Loucy (cell line): Measurements from ENCODE around the gene URI1.

Source experiments
- EZH2phosphoT487 ChIP-seq: fragments of 200-600 bp; IDR thresholded peaks from 2 replicates; pipeline ENCODE4 v1.6.1; 2018; ENCODE audit warnings: antibody characterized with exemption, mild to moderate bottlenecking, moderate library complexity, borderline replicate concordance
- TF ChIP-seq, protein P1 (sequence below): fragments of 200-600 bp; sonication (generic); conservative IDR thresholded peaks from 2 replicates; pipeline ENCODE4 v1.5.1; 2014; ENCODE audit warnings: mild to moderate bottlenecking, antibody characterized with exemption, low read length

DNA sequence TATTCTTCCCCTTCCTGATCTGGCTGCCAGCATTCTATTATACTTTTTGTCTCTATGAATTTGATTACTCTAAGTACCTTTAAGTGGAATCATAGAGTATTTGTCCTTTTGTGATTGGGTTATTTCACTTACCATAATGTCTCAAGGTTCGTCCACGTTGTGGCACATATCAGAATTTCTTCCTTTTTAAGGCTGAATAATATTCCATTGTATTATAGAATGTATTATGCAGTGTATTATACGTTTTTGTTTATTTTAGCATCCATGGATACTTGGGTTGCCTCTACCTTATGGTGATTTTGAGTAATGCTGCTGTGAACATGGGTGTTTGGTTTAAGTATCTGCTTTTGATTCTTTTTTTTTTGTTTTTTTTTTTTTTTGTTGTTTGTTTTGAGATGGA is 19.3 kb downstream of the URI1 start:
- TF ChIP-seq, protein P1, sequence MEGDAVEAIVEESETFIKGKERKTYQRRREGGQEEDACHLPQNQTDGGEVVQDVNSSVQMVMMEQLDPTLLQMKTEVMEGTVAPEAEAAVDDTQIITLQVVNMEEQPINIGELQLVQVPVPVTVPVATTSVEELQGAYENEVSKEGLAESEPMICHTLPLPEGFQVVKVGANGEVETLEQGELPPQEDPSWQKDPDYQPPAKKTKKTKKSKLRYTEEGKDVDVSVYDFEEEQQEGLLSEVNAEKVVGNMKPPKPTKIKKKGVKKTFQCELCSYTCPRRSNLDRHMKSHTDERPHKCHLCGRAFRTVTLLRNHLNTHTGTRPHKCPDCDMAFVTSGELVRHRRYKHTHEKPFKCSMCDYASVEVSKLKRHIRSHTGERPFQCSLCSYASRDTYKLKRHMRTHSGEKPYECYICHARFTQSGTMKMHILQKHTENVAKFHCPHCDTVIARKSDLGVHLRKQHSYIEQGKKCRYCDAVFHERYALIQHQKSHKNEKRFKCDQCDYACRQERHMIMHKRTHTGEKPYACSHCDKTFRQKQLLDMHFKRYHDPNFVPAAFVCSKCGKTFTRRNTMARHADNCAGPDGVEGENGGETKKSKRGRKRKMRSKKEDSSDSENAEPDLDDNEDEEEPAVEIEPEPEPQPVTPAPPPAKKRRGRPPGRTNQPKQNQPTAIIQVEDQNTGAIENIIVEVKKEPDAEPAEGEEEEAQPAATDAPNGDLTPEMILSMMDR: no peak
- TF ChIP-seq EZH2phosphoT487: no peak
